ENCODE data around the gene WNT7A.

DNA sequence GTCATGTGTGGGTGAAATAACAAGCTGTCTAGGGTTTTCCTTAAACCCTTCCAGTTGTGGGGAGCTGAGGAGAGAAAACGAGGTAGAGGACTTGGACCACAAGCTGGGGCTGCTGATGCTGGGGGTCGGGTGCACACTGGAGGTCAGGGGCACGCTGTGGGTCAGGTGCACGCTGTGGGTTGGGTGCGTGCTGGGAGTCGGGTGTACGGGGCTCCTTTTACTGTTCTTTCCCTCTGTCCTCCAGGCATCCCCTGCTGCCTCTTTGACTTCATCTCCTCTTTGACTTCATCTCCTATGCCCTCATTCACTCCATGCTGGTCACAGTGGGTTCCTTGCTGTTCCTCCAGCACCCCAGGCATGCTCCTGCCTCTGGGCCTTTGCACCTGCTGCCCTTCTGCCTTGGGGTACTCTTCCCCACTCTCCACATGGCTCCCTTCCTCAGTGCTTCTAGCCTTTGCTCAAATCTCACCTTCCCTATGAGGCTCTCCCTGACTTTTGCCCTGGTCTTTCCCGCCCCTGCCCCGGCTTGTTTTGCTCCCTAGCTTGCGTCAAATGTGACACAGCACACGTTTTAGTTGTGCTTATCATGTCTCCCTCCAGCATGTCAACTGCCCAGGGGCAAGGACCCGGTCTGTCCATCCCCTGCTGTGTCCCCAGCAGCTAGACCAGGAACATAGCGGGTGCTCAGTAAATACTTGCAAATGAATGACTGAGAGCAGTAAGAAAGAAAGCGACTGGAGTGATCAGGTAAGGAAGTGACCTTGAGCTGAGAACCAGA lies 45.4 kb downstream of the WNT7A start:
- no peak for TF ChIP-seq YY1 (IDR thresholded peaks at IDR 0.05; ENCODE audit: insufficient read depth, insufficient read length)
- no peak for TF ChIP-seq ZNF274 (IDR thresholded peaks at IDR 0.05; ENCODE audit: low read depth, low read length)

Measured in NT2/D1 (cell line).